ENCODE measurements around the gene UNC5A.

Gene UNC5A
- long read RNA-seq = 0 reads

DNA sequence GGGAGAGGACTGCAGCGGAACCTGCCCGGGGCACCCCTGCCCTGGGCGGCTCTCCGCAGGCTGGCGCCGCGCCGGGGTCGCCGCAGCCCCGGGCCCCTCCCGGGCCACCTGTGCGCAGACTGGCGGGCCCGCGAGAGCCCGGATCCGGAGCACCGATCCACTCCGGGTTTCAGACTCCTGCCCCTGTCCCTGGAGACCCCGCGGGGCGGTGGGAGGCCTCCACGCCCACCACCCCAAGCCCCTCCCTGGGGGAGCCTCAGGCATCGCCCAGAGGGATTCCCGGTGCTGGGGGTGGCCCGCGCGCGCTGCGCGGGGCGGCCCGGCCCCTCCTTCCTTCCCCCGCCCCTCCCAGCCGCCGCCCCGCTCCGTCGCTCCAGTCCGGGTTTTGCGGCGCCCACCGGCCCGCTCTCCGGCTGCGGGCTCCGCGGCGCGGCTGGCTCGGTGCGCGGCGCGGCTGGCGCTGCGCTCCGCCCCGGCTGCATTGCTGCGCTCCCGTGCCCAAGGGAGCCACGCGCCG is at the start of gene UNC5A:
TSS of gene UNC5A (plus strand) at position 479 of the 517 bp plus-strand sequence. CDS start 192 bp downstream, outside the sequence.
- TF ChIP-seq POLR2AphosphoS5 (IDR thresholded peaks at IDR 0.05; ENCODE audit: low read depth) = no peak
- TF ChIP-seq, protein P1, sequence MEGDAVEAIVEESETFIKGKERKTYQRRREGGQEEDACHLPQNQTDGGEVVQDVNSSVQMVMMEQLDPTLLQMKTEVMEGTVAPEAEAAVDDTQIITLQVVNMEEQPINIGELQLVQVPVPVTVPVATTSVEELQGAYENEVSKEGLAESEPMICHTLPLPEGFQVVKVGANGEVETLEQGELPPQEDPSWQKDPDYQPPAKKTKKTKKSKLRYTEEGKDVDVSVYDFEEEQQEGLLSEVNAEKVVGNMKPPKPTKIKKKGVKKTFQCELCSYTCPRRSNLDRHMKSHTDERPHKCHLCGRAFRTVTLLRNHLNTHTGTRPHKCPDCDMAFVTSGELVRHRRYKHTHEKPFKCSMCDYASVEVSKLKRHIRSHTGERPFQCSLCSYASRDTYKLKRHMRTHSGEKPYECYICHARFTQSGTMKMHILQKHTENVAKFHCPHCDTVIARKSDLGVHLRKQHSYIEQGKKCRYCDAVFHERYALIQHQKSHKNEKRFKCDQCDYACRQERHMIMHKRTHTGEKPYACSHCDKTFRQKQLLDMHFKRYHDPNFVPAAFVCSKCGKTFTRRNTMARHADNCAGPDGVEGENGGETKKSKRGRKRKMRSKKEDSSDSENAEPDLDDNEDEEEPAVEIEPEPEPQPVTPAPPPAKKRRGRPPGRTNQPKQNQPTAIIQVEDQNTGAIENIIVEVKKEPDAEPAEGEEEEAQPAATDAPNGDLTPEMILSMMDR (IDR thresholded peaks at IDR 0.05; ENCODE audit: insufficient read depth, low read length) = no peak
- DNase-seq (ENCODE audit: low read depth in 1 of 2, low spot score in 1 of 2) = peak in 1 of 2 experiments; percentile 20
- H3K27ac ChIP-seq (replicated peaks) = no peak within 1 kb of the TSS
- H3K4me3 ChIP-seq (replicated peaks; ENCODE audit: insufficient read depth, low read length) = peak within 1 kb of the TSS; percentile 14
- H3K27me3 ChIP-seq (ENCODE audit: insufficient read depth, poor library complexity, severe bottlenecking) = peaks cover 42% of the 10 kb centered on the region

DNA sequence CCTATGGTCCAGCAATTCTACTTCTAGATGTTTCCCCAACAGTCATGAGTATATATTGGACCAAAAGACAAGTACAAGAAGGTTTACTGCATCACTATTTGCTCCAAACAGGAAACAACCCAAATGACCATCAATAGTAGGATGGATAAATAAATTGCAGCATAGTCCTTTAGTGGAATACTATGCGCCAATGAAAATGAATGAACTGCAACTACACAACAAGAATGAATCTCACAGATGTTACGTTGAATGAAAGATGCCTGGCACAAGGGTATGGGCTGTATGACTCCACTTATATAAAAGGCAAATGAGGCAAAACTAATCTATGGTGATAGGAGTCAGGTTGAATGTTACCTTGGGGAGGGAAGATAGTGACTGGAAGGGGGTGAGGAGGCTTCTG is 48.6 kb upstream of the UNC5A start:
- Histone ChIP-seq H3K27me3 (ENCODE audit: insufficient read depth, poor library complexity, severe bottlenecking) (peaks cover 10% of the 10 kb centered on the region), H3K27ac (replicated peaks) (no peak overlapping the region), H3K4me3 (replicated peaks; ENCODE audit: insufficient read depth, low read length) (no peak overlapping the region)
- no peak for TF ChIP-seq POLR2AphosphoS5 (IDR thresholded peaks at IDR 0.05; ENCODE audit: low read depth)
- TF ChIP-seq, protein P2, sequence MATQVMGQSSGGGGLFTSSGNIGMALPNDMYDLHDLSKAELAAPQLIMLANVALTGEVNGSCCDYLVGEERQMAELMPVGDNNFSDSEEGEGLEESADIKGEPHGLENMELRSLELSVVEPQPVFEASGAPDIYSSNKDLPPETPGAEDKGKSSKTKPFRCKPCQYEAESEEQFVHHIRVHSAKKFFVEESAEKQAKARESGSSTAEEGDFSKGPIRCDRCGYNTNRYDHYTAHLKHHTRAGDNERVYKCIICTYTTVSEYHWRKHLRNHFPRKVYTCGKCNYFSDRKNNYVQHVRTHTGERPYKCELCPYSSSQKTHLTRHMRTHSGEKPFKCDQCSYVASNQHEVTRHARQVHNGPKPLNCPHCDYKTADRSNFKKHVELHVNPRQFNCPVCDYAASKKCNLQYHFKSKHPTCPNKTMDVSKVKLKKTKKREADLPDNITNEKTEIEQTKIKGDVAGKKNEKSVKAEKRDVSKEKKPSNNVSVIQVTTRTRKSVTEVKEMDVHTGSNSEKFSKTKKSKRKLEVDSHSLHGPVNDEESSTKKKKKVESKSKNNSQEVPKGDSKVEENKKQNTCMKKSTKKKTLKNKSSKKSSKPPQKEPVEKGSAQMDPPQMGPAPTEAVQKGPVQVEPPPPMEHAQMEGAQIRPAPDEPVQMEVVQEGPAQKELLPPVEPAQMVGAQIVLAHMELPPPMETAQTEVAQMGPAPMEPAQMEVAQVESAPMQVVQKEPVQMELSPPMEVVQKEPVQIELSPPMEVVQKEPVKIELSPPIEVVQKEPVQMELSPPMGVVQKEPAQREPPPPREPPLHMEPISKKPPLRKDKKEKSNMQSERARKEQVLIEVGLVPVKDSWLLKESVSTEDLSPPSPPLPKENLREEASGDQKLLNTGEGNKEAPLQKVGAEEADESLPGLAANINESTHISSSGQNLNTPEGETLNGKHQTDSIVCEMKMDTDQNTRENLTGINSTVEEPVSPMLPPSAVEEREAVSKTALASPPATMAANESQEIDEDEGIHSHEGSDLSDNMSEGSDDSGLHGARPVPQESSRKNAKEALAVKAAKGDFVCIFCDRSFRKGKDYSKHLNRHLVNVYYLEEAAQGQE (IDR thresholded peaks at IDR 0.05; ENCODE audit: insufficient replicate concordance, low read depth) = no peak
- no peak for TF ChIP-seq SPI1 (IDR thresholded peaks at IDR 0.05; ENCODE audit: borderline replicate concordance, low read depth)
- TF ChIP-seq, protein P1 (IDR thresholded peaks at IDR 0.05; ENCODE audit: insufficient read depth, low read length) = no peak
- TF ChIP-seq GABPA (IDR thresholded peaks at IDR 0.05; ENCODE audit: low read depth) = no peak
- no peak for DNase-seq (ENCODE audit: low read depth in 1 of 2, low spot score in 1 of 2)

DNA sequence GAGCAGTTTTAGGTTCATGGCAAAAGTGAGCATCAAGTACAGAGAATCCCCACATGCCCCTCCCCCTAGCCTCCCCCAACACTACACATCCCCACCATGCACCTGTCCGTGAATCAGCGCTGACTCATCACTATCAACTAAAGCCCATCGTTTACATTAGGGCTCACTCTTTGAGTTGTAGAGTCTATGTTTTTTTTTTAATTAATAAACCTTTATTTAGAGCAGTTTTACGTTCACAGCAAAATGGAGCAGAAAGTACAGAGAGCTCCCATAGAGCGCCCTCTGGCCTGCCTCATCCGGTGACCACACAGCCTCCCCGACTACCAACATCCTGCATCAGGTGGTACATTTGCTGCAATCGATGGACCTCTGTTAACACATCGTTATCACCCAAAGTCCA is 47.9 kb upstream of the UNC5A start:
- peaks cover 8% of the 10 kb centered on the region for H3K27me3 ChIP-seq (ENCODE audit: insufficient read depth, poor library complexity, severe bottlenecking)
- no peak overlapping the region for H3K27ac ChIP-seq (replicated peaks)
- TF ChIP-seq, protein P2 (IDR thresholded peaks at IDR 0.05; ENCODE audit: insufficient replicate concordance, low read depth) = no peak
- DNase-seq (ENCODE audit: low read depth in 1 of 2, low spot score in 1 of 2) = no peak
- no peak overlapping the region for H3K4me3 ChIP-seq (replicated peaks; ENCODE audit: insufficient read depth, low read length)

DNA sequence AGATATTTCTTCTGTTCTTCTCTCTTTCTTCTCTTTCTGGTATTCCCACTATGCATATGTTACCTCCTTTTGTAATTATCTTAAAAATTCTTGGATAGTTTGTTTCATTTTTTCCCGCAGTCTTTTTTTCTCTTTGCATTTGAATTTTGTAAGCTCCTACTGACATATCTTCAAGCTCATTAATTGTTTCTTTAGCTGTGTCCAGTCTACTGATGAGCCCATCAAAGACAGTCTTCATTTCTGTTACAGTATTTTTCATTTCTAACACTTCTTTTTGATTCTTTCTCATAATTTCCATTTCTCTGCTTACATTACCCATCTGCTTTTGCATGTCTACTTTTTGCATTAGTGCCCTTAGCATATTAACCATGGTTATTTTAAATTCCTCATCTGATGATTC is 44.7 kb upstream of the UNC5A start:
- Histone ChIP-seq H3K27me3 (ENCODE audit: insufficient read depth, poor library complexity, severe bottlenecking) (peaks cover 5% of the 10 kb centered on the region), H3K27ac (replicated peaks) (no peak overlapping the region), H3K4me3 (replicated peaks; ENCODE audit: insufficient read depth, low read length) (no peak overlapping the region)
- DNase-seq (ENCODE audit: low read depth in 1 of 2, low spot score in 1 of 2) = no peak
- TF ChIP-seq, protein P2 (IDR thresholded peaks at IDR 0.05; ENCODE audit: insufficient replicate concordance, low read depth) = no peak
- TF ChIP-seq POLR2AphosphoS5 (IDR thresholded peaks at IDR 0.05; ENCODE audit: low read depth) = no peak
- TF ChIP-seq, protein P1 (IDR thresholded peaks at IDR 0.05; ENCODE audit: insufficient read depth, low read length) = no peak
- no peak for TF ChIP-seq GABPA (IDR thresholded peaks at IDR 0.05; ENCODE audit: low read depth)
- TF ChIP-seq SPI1 (IDR thresholded peaks at IDR 0.05; ENCODE audit: borderline replicate concordance, low read depth) = no peak
